Choroid plexus epithelial cell (primary cell): Measurements from ENCODE around the gene NTM.

Experiments
- DNase-seq: peaks from one replicate; pipeline ENCODE4 v3.0.0-alpha.2; 2010; ENCODE audit warnings: low read depth
- H3K4me3 ChIP-seq: 2 replicates; pipeline ENCODE4 v1.5.1; 2011; ENCODE audit warnings: low read depth, mild to moderate bottlenecking, control low read depth, low read length, moderate library complexity
- TF ChIP-seq, protein P1 (sequence below): conservative IDR thresholded peaks from 2 replicates; pipeline ENCODE4 v1.5.1; 2011; ENCODE audit warnings: low read depth, mild to moderate bottlenecking, control low read depth, inconsistent platforms, low read length, moderate library complexity

Gene NTM

DNA sequence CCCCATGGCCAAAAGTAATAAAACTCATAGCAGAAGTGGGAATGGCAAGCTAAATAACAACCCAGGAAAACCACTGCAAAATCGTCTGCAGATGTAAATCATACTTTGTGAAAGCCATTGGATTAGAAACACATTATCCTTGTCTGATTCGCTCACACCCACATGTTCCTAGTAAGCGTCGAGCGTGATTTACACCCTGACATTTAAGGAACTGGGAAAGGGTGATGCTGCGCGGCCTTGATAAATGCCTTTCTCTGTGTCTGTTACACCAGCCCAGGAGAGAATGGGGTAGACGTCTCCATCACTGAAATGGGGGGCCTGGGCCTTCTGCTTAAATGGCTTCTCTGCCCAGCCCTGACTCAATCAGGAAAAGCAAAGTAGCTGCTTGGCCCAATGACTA, 162.7 kb downstream of the NTM start:
- TF ChIP-seq, protein P1, sequence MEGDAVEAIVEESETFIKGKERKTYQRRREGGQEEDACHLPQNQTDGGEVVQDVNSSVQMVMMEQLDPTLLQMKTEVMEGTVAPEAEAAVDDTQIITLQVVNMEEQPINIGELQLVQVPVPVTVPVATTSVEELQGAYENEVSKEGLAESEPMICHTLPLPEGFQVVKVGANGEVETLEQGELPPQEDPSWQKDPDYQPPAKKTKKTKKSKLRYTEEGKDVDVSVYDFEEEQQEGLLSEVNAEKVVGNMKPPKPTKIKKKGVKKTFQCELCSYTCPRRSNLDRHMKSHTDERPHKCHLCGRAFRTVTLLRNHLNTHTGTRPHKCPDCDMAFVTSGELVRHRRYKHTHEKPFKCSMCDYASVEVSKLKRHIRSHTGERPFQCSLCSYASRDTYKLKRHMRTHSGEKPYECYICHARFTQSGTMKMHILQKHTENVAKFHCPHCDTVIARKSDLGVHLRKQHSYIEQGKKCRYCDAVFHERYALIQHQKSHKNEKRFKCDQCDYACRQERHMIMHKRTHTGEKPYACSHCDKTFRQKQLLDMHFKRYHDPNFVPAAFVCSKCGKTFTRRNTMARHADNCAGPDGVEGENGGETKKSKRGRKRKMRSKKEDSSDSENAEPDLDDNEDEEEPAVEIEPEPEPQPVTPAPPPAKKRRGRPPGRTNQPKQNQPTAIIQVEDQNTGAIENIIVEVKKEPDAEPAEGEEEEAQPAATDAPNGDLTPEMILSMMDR = no peak
- no peak for DNase-seq
- H3K4me3 ChIP-seq = no peak overlapping the region

- H3K4me3 ChIP-seq = no peak overlapping the region
- TF ChIP-seq, protein P1 = no peak
- no peak for DNase-seq
Observed at GRCh38 chr11:131533998-131534397, 163.6 kb downstream of the NTM start.

GRCh38 chr11:131534611-131535010, 164.2 kb downstream of the NTM start:
- no peak for DNase-seq
- TF ChIP-seq, protein P1 = no peak
- no peak overlapping the region for H3K4me3 ChIP-seq

DNA sequence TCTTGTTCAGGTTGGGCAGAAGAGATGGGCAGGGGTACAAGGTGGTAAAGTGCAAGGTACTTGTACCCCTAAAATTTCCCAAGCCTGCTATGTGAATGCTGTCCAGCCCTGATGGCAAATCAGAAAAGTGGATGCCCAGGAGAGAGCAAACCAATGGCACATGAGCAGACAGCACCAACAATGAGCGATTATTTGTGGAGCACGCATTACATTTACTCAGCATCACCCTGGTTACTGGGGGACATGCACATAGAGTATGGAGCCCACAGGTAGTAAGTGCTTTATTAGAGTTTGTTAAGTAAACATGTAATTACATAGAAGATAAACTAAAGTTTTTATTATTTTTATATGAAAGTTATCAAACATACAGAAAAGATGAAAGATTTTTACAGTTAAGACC, 165.7 kb downstream of the NTM start:
- TF ChIP-seq, protein P1 = no peak
- DNase-seq = no peak
- no peak overlapping the region for H3K4me3 ChIP-seq

DNA sequence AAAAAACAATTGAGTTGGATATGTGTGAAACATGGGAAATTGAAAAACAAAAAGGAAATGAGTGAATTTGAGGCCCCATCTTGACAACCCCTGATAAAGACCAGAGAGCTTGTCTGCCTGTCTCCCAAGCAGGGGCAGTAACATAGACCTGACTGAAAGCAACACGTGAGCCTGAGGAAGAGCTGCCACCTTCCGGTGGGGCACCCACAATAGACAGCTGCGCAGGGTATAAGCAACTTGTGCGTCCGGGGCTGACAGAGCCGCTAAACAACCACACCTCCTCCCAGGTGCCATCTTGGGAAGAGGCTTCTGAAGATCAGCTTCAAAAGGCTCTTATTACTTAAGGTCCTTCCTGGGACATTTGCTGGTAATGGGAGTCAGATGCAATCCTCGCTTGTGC, 166.8 kb downstream of the NTM start:
- TF ChIP-seq, protein P1 = no peak
- H3K4me3 ChIP-seq = no peak overlapping the region
- DNase-seq = no peak

DNA sequence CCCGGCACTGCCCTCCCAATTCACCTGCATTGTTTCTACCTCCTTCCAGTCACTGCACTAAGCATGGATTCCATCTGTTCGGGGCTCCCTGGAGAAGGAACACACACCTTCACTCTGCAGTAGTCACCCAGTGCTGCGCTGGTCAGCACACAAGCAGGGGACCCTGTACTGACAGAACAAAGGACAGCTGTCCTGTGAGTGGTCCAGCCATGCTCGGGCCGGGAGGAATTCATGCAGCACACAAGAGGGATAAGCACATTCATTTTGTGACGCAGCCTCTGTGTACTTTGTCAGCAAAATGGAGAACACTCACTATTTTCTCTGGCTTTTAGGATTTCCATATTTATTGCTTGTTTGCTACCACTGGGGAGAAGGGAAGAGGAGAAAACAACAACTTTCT, 167.3 kb downstream of the NTM start:
- no peak for DNase-seq
- H3K4me3 ChIP-seq = no peak overlapping the region
- TF ChIP-seq, protein P1 = no peak

DNA sequence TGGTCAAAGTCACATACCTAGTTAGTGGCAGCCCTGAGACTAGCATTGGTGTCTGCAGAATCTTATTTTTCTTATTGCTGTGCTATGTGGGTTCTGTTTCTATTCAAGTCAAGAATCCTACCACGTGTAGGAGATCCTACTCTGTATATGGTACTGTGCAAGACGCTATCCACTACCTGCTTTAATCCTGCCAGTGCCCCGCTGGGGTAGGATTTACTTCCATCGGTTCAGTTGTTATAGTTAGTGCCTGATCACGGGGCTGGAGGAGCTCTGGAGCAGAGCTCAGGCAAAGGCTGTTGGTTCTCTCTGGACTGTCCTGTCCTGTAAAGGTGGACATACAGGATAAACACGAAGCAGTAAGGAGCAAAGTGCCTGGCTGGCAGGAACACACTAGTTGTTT, 167.9 kb downstream of the NTM start:
- no peak for DNase-seq
- TF ChIP-seq, protein P1 = no peak
- no peak overlapping the region for H3K4me3 ChIP-seq
